HEK293T (cell line): ENCODE data around the gene CTNNBIP1.

Experiments
- CTCF ChIA-PET: fragments of 350-600 bp; formaldehyde crosslinking; extraction: SDS; loops from one replicate; lab custom pipeline; 2021; ENCODE audit warnings: antibody characterized with exemption, inconsistent platforms; lab: Yijun Ruan, JAX
- POLR2A ChIA-PET: fragments of 350-600 bp; formaldehyde crosslinking; extraction: SDS; loops from one replicate; lab custom pipeline; 2020; ENCODE audit warnings: antibody characterized with exemption, inconsistent platforms; lab: Yijun Ruan, JAX
- DNase-seq: peaks from one replicate; pipeline ENCODE4 v3.0.0; 2012; ENCODE audit warnings: mixed read lengths; ENCODE audit errors: extremely low spot score
- ARNT ChIP-seq: fragments of 450-650 bp; IDR thresholded peaks from 2 replicates; pipeline ENCODE4 v1.6.1; 2017; ENCODE audit warnings: mild to moderate bottlenecking
- BHLHE40 ChIP-seq: fragments of 450-650 bp; IDR thresholded peaks from 2 replicates; pipeline ENCODE4 v1.6.1; 2016; ENCODE audit warnings: mild to moderate bottlenecking, moderate library complexity, borderline replicate concordance
- CTBP1 ChIP-seq: fragments of 450-650 bp; IDR thresholded peaks from 2 replicates; pipeline ENCODE4 v1.6.1; 2016; ENCODE audit warnings: borderline replicate concordance
- ELF4 ChIP-seq: fragments of 450-650 bp; IDR thresholded peaks from 2 replicates; pipeline ENCODE4 v1.6.1; 2017; ENCODE audit warnings: antibody characterized with exemption
- FOXA1 ChIP-seq: fragments of 450-650 bp; IDR thresholded peaks from 2 replicates; pipeline ENCODE4 v1.6.1; 2016; ENCODE audit warnings: mild to moderate bottlenecking
- FOXK2 ChIP-seq: fragments of 450-650 bp; IDR thresholded peaks from 2 replicates; pipeline ENCODE4 v1.6.1; 2016; ENCODE audit warnings: mild to moderate bottlenecking
- FOXM1 ChIP-seq: fragments of 450-650 bp; IDR thresholded peaks from 2 replicates; pipeline ENCODE4 v1.6.1; 2017; ENCODE audit warnings: mild to moderate bottlenecking, borderline replicate concordance
- HDGF ChIP-seq: fragments of 450-650 bp; IDR thresholded peaks from 2 replicates; pipeline ENCODE4 v1.6.1; 2017; ENCODE audit warnings: antibody characterized with exemption, borderline replicate concordance
- L3MBTL2 ChIP-seq: fragments of 450-650 bp; conservative IDR thresholded peaks from 2 replicates; pipeline ENCODE4 v1.6.1; 2016; ENCODE audit warnings: mild to moderate bottlenecking
- LEF1 ChIP-seq: fragments of 450-650 bp; IDR thresholded peaks from 2 replicates; pipeline ENCODE4 v1.6.1; 2017; ENCODE audit warnings: mild to moderate bottlenecking, borderline replicate concordance
- NFRKB ChIP-seq: fragments of 450-650 bp; IDR thresholded peaks from 2 replicates; pipeline ENCODE4 v1.6.1; 2016; ENCODE audit warnings: mild to moderate bottlenecking, moderate library complexity
- PKNOX1 ChIP-seq: fragments of 450-650 bp; IDR thresholded peaks from 2 replicates; pipeline ENCODE4 v1.6.1; 2016
- SP1 ChIP-seq: fragments of 450-650 bp; IDR thresholded peaks from 2 replicates; pipeline ENCODE4 v1.6.1; 2017
- SUZ12 ChIP-seq: fragments of 450-650 bp; IDR thresholded peaks from 2 replicates; pipeline ENCODE4 v1.6.1; 2016; ENCODE audit warnings: mild to moderate bottlenecking
- TARDBP ChIP-seq: fragments of 450-650 bp; IDR thresholded peaks from 2 replicates; pipeline ENCODE4 v1.6.1; 2016
- ZNF384 ChIP-seq: fragments of 450-650 bp; IDR thresholded peaks from 2 replicates; pipeline ENCODE4 v1.6.1; 2016

Gene CTNNBIP1

GRCh38 chr1:9842781-9843575, 67.1 kb downstream of the CTNNBIP1 start:
- TF ChIP-seq TARDBP (no peak), SP1 (no peak), FOXK2 (no peak), LEF1 (no peak), HDGF (no peak), FOXM1 (no peak), SUZ12 (no peak), ZNF384 (no peak), PKNOX1 (no peak), L3MBTL2 (no peak), ARNT (no peak), NFRKB (no peak), FOXA1 (no peak), BHLHE40 (no peak), ELF4 (no peak)
- POLR2A ChIA-PET, result interaction anchor here (2.1 kb wide), 1 partner anchor 12 kb away, joined by 7 read pairs; no protein-coding TSS in a partner anchor
- CTCF ChIA-PET, result interaction anchor here (0.6 to 1.3 kb wide), 2 partner anchors 18 to 543 kb away, joined by 3 to 4 read pairs; no protein-coding TSS in a partner anchor
- DNase-seq, result no peak

- no peak for DNase-seq
- POLR2A ChIA-PET, result interaction anchor here (2.1 kb wide), 1 partner anchor 11 kb away, joined by 7 read pairs; no protein-coding TSS in a partner anchor
- CTCF ChIA-PET, result interaction anchor here (0.6 to 1.3 kb wide), 2 partner anchors 19 to 544 kb away, joined by 3 to 4 read pairs; no protein-coding TSS in a partner anchor
- TF ChIP-seq ARNT, result no peak
- no peak for TF ChIP-seq PKNOX1
- no peak for TF ChIP-seq HDGF
- no peak for TF ChIP-seq L3MBTL2
- no peak for TF ChIP-seq FOXM1
- TF ChIP-seq SUZ12, result no peak
- TF ChIP-seq ELF4, result no peak
- TF ChIP-seq ZNF384, result no peak
- TF ChIP-seq TARDBP, result no peak
- no peak for TF ChIP-seq LEF1
- no peak for TF ChIP-seq FOXK2
- no peak for TF ChIP-seq NFRKB
- no peak for TF ChIP-seq SP1
These were observed 67.9 kb downstream of the CTNNBIP1 start for GRCh38 chr1:9842073-9842711.

- TF ChIP-seq PKNOX1, result no peak
- no peak for TF ChIP-seq TARDBP
- no peak for DNase-seq
- POLR2A ChIA-PET, result interaction anchor here (2.1 kb wide), 1 partner anchor 10 kb away, joined by 7 read pairs; no protein-coding TSS in a partner anchor
- CTCF ChIA-PET, result interaction anchor here (1.3 kb wide), 1 partner anchor 20 kb away, joined by 4 read pairs; no protein-coding TSS in a partner anchor
These were observed 68.6 kb downstream of the CTNNBIP1 start for GRCh38 chr1:9841460-9841859.

GRCh38 chr1:9840176-9840575, 69.9 kb downstream of the CTNNBIP1 start:
- ChIA-PET POLR2A (no interaction called here), CTCF (no interaction called here)
- TF ChIP-seq FOXA1 (no peak), HDGF (no peak), NFRKB (no peak), BHLHE40 (no peak), L3MBTL2 (no peak), ELF4 (no peak), CTBP1 (no peak), FOXM1 (no peak), ZNF384 (no peak), PKNOX1 (no peak; the same call in 1 of the 2 replicates), ARNT (no peak)
- no peak for DNase-seq

GRCh38 chr1:9838946-9839345, 71.1 kb downstream of the CTNNBIP1 start:
- no peak for DNase-seq
- POLR2A ChIA-PET, result no interaction called here
- TF ChIP-seq ZNF384, result no peak
- no peak for TF ChIP-seq FOXK2
- TF ChIP-seq PKNOX1, result no peak
- TF ChIP-seq FOXA1, result no peak
- no peak for TF ChIP-seq BHLHE40
- TF ChIP-seq FOXM1, result no peak
- TF ChIP-seq CTBP1, result no peak
- TF ChIP-seq ELF4, result no peak
- TF ChIP-seq SUZ12, result no peak
- CTCF ChIA-PET, result no interaction called here
